Measurements from ENCODE around the gene ZSCAN18.

DNA sequence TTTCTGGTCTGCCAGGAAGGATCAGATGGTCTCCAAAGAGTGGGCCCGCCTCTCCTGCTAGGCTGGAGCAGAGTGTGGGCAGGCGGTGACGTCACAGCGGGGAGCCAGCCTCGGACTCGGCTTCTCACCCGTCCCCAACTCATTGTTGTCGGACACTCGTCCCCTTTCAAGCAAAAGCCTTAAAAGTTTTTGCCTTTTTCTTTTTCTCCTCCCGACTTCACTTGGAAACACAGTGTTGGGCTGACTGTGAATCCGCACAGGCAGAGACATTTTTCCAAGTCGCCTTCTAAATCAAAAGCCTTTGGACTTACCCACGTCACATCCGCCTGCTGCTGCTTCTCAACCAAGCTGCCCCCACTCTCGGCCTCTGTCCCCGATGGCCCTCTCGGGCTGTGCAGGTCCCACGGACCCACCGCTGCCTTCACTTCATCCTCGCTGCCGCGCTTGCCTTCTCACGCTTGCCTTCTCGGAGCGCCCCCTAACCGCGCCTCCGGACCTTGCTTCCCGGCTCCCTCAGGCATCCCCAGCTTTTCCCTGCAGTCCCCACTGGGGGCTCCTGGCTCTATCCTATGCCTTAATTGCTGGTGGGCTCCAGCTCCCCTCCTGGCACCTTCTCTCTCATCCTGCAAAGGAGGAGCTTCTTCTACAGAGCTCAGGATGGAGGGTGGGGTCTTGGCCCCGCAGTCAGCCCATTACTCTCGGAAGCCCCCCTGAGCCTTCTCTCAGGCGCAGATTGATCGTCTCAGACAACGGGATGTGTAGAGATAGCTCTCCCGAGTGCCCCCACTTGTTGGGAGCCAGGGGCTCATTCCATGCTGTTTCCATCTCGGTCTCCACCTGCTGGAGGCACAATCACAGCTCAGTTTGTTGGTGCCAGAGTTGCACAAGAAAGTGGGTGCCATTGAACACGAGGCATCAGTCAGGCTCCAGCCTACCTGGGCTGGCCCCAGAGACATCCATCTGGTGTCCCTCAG, 42.8 kb downstream of the ZSCAN18 start:
- TF ChIP-seq, protein P1, sequence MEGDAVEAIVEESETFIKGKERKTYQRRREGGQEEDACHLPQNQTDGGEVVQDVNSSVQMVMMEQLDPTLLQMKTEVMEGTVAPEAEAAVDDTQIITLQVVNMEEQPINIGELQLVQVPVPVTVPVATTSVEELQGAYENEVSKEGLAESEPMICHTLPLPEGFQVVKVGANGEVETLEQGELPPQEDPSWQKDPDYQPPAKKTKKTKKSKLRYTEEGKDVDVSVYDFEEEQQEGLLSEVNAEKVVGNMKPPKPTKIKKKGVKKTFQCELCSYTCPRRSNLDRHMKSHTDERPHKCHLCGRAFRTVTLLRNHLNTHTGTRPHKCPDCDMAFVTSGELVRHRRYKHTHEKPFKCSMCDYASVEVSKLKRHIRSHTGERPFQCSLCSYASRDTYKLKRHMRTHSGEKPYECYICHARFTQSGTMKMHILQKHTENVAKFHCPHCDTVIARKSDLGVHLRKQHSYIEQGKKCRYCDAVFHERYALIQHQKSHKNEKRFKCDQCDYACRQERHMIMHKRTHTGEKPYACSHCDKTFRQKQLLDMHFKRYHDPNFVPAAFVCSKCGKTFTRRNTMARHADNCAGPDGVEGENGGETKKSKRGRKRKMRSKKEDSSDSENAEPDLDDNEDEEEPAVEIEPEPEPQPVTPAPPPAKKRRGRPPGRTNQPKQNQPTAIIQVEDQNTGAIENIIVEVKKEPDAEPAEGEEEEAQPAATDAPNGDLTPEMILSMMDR (conservative IDR thresholded peaks at IDR 0.05; ENCODE audit: low read length) = no peak
- TF ChIP-seq EZH2phosphoT487 (IDR thresholded peaks at IDR 0.05; ENCODE audit: borderline replicate concordance, low read depth, low read length) = no peak

All from OCI-LY7 (cell line).